ENCODE measurements around the gene KIF16B.
"Not testable (repeated sequence)": the region's sequence is repeated elsewhere in the genome, so short reads cannot be mapped to it uniquely, and the experiment has no call there.

The KIF16B gene

GRCh38 chr20:16526433-16527380 is 46.5 kb downstream of the KIF16B start:
- DNase-seq (ENCODE audit: low read depth in 2 of 2) = no peak

- DNase-seq (ENCODE audit: low read depth in 2 of 2) = not testable (repeated sequence)
Measured at GRCh38 chr20:16522651-16523050, 50.6 kb downstream of the KIF16B start.

- DNase-seq (ENCODE audit: low read depth in 2 of 2) = no peak
Measured at GRCh38 chr20:16520154-16520553, 53.1 kb downstream of the KIF16B start.

- DNase-seq (ENCODE audit: low read depth in 2 of 2) = not testable (repeated sequence)
Measured at GRCh38 chr20:16519673-16520072, 53.6 kb downstream of the KIF16B start.

GRCh38 chr20:16518784-16519084 is 54.5 kb downstream of the KIF16B start:
- no peak for DNase-seq (ENCODE audit: low read depth in 2 of 2)

GRCh38 chr20:16517946-16518783 is 55.1 kb downstream of the KIF16B start:
- no peak for DNase-seq (ENCODE audit: low read depth in 2 of 2)

- DNase-seq (ENCODE audit: low read depth in 2 of 2) = no peak
Measured at GRCh38 chr20:16516794-16517193, 56.5 kb downstream of the KIF16B start.

GRCh38 chr20:16515046-16515445 is 58.2 kb downstream of the KIF16B start:
- DNase-seq (ENCODE audit: low read depth in 2 of 2) = no peak

- DNase-seq (ENCODE audit: low read depth in 2 of 2) = no peak
Measured at GRCh38 chr20:16514140-16514539, 59.1 kb downstream of the KIF16B start.

DNA sequence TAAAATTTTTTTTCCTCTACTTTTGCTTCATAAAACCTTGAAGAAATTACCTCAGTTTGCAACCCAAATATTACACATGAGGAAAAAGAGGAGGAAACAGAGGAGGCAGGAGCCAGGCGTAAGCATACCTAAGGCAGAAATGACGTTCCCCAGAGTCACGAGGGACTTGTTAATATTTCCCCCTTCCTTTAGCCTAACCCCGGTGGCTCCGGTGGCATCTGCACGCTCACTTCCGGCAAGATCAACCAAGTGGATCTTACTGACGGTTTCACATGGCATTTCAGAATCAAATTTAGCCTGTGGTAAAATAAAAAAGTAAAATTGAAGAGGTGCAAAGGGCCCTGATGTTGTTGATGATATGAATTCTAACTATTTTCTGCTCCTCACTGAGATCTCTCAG is 67.4 kb downstream of the KIF16B start:
- no peak for DNase-seq (ENCODE audit: low read depth in 2 of 2)

DNA sequence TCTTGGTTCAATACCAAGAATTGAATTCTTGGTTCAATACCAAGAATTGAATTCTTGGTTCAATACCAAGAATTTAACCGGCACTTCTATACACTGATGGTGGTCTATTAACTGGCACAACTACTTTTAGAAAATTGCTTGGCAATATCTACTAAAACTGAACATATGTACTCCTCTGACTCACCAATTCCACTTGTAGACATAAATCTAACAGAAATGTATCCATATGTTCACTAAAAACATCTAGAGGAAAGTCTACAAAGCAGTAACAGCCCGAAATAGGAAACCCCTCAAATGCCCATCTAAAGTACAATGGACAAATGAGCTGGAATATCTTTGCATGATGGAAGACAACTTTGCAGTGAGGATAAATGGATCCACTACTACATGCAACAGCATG is 71.9 kb downstream of the KIF16B start:
- no peak for DNase-seq (ENCODE audit: low read depth in 2 of 2)

DNA sequence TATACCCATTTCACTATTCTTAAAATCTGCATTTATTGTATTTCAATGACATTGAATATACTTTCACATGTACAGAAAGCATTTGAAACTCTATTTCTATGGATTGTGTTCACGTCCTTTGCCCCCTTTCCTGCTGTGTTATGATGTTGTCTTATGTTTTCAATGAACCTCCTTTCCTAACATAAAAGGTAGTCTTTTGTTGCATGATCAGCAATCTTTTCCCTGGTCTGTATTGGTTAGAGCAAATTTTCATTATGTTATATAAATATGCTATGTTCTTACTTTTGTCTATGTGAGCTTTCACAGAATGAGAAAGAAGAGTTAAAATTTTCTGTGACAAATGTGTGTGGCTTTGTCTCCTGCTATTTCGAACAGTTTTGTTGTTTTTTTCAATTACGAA is 73.1 kb downstream of the KIF16B start:
- no peak for DNase-seq (ENCODE audit: low read depth in 2 of 2)

- no peak for DNase-seq (ENCODE audit: low read depth in 2 of 2)
Measured at GRCh38 chr20:16498526-16499253, 74.6 kb downstream of the KIF16B start.

DNA sequence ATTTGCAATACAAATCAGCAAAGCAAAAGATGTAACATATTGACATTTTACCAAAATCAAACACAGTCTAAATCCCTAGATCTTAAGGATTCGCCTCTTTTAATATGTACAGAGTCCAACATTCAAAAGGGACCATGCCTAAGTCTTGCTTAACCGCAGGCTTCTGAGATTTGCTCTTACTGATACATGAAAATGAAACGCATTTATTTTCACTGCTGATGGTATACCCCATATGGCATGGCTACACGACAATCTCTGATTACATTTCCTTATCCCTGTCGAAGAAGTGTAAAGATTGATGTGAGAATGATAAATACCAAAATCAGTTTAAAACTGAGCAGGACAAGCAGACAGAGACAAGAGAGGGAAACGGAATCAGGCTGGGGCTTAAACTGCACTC is 75.4 kb downstream of the KIF16B start:
- DNase-seq (ENCODE audit: low read depth in 2 of 2) = no peak

- DNase-seq (ENCODE audit: low read depth in 2 of 2) = no peak
Measured at GRCh38 chr20:16493486-16493885, 79.8 kb downstream of the KIF16B start.

DNA sequence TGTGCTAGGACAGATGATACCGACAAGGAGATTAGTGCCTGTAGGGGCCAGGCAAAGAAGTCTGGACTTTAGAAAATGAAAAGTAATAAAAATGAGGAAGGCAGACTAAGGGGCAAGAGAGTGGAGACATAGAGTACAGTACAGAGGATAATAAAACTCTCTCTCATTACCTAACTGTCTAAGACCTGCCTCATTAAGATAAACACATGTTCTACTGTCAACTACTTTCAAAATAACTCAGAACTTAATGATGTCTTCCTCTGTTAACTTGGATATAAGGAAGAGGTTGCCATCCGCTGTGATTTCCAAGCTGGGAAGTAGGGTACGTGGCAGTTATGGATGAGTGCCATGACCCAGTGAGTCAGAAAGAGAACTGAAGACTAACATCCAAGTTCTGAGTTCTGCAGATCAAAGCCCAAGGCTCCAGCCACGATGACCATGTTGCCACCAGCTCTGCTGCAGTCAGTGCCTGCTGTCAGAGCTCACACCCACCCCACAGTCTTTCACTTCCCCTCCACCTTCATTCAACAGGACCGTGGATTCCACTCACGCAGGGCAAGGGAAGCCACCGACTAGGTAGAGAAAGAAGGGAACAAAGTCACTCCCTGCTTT is 81.8 kb downstream of the KIF16B start:
- DNase-seq (ENCODE audit: low read depth in 2 of 2) = no peak

DNA sequence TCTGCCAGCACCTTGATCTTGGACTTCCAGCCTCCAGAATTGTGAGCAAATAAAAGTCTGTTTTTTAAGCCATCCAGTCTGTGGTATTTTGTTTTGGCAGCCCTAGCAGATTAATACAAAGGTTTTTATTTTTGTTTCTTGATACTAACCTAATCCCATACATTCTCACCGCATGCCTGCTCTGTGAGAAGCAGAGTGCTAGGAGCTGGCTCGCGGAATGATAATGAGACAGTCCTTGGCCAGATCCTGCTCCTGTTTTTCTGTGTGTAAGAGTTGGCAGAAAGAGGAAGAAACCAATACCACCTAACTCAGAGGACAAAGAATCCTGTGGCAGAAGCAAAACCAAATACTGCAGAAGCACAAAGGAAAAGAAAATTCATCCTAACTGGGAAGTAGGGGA is 82.6 kb downstream of the KIF16B start:
- no peak for DNase-seq (ENCODE audit: low read depth in 2 of 2)

DNA sequence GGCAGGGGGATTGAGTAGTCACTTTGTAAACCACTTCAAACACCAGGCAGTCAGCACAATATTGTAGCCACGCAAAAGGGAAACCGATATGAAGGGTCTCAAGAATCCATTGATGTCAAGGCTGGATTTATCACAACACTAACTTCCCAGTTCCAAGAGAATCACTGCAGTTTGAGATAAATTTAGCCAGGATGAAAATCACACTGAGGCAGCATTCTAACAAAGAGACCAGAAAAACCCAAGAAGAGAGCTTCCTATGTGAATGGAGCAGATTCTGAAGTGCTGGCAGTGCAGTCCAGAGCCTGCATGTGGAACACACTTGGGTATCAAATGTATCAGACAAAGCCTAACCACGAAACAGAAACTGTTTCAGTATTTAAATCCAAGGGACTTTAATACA is 84.6 kb downstream of the KIF16B start:
- DNase-seq (ENCODE audit: low read depth in 2 of 2) = no peak

- DNase-seq (ENCODE audit: low read depth in 2 of 2) = no peak
Measured at GRCh38 chr20:16488086-16488485, 85.2 kb downstream of the KIF16B start.

- no peak for DNase-seq (ENCODE audit: low read depth in 2 of 2)
Measured at GRCh38 chr20:16486532-16486931, 86.7 kb downstream of the KIF16B start.

GRCh38 chr20:16485401-16485800 is 87.8 kb downstream of the KIF16B start:
- no peak for DNase-seq (ENCODE audit: low read depth in 2 of 2)

DNA sequence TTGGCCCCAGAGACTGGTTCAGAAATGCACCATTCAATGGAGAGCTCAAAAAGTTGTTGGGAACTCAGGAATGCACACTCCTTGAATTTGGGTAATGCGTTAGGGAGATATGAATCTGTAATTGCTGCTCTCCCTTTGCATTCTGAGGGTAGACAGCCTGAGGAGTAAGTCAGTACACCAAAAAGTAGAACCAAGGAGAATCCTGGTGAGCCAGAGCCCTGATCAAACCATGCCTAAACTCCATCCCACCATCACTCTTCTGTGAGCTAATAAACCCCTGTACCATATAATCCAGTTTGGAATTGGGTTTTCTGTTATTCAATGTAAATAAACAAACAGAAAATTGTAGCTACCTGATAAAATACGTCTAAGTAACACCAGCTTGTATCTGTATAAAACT is 90.2 kb downstream of the KIF16B start:
- no peak for DNase-seq (ENCODE audit: low read depth in 2 of 2)
